Measurements from ENCODE around the gene ATP8B3.

Gene ATP8B3

GRCh38 chr19:1811942-1812425, at the start of gene ATP8B3:
ATP8B3 (minus strand) TSS chr19:1812276; CDS start chr19:1811736, 540 bp downstream.
- DNase-seq (ENCODE audit: low read depth in 2 of 2), result peak in 1 of 2 donors; percentile 66

- no peak for DNase-seq (ENCODE audit: low read depth in 2 of 2)
Measured at GRCh38 chr19:1861599-1862031, 49.5 kb upstream of the ATP8B3 start.

- no peak for DNase-seq (ENCODE audit: low read depth in 2 of 2)
Measured at GRCh38 chr19:1860821-1861598, 48.9 kb upstream of the ATP8B3 start.

- no peak for DNase-seq (ENCODE audit: low read depth in 2 of 2)
Measured at GRCh38 chr19:1860042-1860775, 48.1 kb upstream of the ATP8B3 start.

- no peak for DNase-seq (ENCODE audit: low read depth in 2 of 2)
Measured at GRCh38 chr19:1859331-1859781, 47.3 kb upstream of the ATP8B3 start.

GRCh38 chr19:1858412-1859081, 46.5 kb upstream of the ATP8B3 start:
- no peak for DNase-seq (ENCODE audit: low read depth in 2 of 2)

- no peak for DNase-seq (ENCODE audit: low read depth in 2 of 2)
Measured at GRCh38 chr19:1857648-1858326, 45.7 kb upstream of the ATP8B3 start.

- no peak for DNase-seq (ENCODE audit: low read depth in 2 of 2)
Measured at GRCh38 chr19:1856698-1857603, 44.9 kb upstream of the ATP8B3 start.

- DNase-seq (ENCODE audit: low read depth in 2 of 2), result no peak
Measured at GRCh38 chr19:1856345-1856697, 44.2 kb upstream of the ATP8B3 start.

- no peak for DNase-seq (ENCODE audit: low read depth in 2 of 2)
Measured at GRCh38 chr19:1855828-1856255, 43.8 kb upstream of the ATP8B3 start.

- peak; percentile 54 to 70 for DNase-seq (ENCODE audit: low read depth in 2 of 2)
Measured at GRCh38 chr19:1855040-1855827, 43.2 kb upstream of the ATP8B3 start.

- no peak for DNase-seq (ENCODE audit: low read depth in 2 of 2)
Measured at GRCh38 chr19:1854542-1855039, 42.5 kb upstream of the ATP8B3 start.

- DNase-seq (ENCODE audit: low read depth in 2 of 2), result no peak
Measured at GRCh38 chr19:1854039-1854541, 42.0 kb upstream of the ATP8B3 start.

GRCh38 chr19:1853295-1854038, 41.4 kb upstream of the ATP8B3 start:
- DNase-seq (ENCODE audit: low read depth in 2 of 2), result peak; percentile 47 to 64

- no peak for DNase-seq (ENCODE audit: low read depth in 2 of 2)
Measured at GRCh38 chr19:1852581-1853128, 40.6 kb upstream of the ATP8B3 start.

GRCh38 chr19:1851654-1852580, 39.8 kb upstream of the ATP8B3 start:
- DNase-seq (ENCODE audit: low read depth in 2 of 2), result peak; percentile 47 to 51
